ENCODE results near the gene CAMTA1.

CAMTA1 gene

DNA sequence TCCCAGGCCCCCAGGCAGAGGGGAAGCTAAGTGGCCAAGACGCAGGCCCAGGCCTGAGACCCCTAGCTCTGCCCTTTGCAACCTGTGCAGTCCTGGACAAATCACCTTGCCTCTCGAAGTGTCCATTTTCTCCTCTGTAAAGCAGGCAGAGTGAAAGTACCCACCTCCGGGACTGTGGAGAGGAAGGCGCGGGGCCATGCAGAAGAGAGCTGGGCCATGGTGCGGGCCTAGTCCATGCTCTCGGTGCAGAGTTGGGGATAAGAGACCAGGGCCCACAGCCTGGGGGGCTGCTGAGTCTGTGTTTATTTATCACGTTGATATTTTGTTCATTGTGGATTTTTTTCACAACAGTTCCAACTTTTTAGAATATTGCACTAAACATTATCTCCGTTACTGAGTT lies 825.7 kb downstream of the CAMTA1 start:
- DNase-seq (ENCODE audit: low read depth, low spot score), result no peak

DNA sequence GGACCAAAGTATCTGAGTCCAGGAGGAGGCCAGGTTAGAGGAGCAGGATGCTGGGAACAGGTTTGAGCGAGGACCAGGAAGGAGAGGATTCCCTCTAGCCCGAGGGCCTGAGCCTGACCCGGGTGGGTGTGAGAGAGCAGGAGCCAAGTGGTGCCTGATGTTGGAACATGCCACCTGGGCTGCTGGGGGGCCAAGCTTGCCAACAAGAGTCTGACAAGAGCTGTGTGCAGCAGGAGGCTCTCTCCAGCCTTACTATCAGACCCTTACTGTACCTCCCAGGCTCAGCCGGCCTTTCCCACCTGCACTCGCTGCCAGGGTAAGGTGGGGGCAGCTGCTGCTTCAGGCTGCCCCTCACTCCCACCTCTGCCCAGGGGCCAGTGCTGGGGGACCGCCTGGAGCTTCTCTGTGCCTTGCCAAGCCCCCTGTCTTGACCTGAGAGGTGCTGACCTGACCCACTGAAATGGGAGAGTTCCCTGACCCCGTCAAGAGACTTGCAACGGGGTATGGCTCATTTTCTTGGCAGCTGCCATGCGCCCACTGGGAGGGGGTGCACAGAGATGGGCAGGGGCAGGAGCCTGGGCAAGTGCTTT lies 826.3 kb downstream of the CAMTA1 start:
- DNase-seq (ENCODE audit: low read depth, low spot score), result no peak

GRCh38 chr1:7613106-7613850 lies 828.0 kb downstream of the CAMTA1 start:
- DNase-seq (ENCODE audit: low read depth, low spot score), result no peak

DNA sequence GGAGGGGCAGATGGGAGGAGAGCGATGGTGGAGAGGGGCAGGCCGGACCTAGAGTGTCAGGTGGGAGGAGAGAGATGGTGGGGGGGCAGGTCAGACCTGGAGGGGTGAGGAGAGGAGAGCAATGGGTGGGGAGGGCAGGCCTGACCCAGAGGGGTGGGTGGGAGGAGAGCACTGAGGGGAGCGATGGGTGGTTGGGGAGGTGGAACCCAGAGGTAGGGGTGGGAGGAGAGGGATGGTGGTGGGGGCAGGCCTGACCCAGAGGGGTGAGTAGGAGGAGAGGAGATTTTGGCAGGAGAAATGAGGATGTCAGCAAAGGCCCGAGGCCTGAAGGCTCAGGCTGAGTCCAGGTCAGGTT lies 828.6 kb downstream of the CAMTA1 start:
- no peak for DNase-seq (ENCODE audit: low read depth, low spot score)

DNA sequence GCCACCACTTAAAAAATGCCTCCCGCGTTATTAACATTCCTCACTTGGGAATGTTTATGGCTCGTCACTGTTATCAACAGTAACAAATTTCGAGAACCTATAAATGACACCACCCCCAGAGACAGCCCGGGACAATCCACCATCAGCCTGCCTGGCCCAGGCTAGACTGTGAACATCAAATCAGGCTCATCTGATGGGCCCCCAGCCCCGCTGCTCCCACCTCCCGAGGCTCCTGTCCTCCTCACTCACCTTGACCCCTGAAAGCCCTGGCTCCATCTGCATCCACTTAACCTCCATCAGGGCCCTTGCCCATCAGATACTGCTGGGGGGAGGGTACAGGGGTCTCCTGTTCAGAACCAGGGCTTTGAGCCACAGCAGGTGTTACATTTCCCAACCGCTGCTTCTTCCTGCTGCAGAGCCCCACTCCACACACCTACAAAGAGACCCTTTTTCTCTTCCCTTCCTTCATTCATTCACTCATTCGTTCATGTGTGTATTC lies 829.4 kb downstream of the CAMTA1 start:
- no peak for DNase-seq (ENCODE audit: low read depth, low spot score)

- DNase-seq (ENCODE audit: low read depth, low spot score), result no peak
These were observed 829.9 kb downstream of the CAMTA1 start for GRCh38 chr1:7615138-7615537.

GRCh38 chr1:7616076-7616832 lies 831.0 kb downstream of the CAMTA1 start:
- peak; percentile 6 for DNase-seq (ENCODE audit: low read depth, low spot score)

DNA sequence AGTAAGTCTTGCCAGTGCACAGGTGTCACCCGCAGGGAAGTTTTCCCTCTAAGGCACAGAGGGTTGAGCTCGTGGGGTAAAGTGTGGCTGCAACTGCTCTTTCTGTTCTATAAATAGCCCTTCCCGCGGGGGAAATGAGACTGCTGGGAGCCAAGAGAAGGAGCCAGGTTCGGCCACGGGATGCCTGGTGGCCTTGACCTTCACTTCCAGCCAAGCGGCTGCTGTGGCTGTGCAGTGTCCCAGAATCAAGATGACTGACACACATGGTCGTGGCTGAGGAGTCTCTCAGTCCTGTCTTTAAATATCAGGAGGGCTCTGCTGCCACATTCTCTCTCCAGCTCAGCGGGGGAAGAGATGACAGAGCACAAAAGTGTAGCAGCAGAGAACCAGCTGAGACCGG lies 831.7 kb downstream of the CAMTA1 start:
- no peak for DNase-seq (ENCODE audit: low read depth, low spot score)

GRCh38 chr1:7617826-7618225 lies 832.6 kb downstream of the CAMTA1 start:
- DNase-seq (ENCODE audit: low read depth, low spot score), result no peak

DNA sequence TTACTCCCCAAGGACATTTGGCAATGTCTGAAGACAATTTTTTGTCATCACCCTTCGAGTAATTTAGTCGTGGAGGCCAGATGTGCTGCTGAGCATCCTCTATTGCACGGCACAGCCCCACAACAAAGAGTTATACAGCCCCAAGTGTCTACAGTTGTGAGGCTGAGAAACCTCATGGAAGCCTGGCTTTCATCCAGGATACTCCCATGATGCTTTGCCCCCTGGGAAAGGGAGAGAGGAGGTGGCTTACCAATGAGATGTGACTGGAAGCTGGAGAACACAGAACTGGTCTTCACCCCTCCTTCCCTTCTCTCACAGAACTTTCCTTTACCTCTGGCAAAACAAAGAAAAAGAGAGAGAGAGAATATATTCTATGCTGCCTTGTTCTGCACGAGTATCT lies 834.9 kb downstream of the CAMTA1 start:
- DNase-seq (ENCODE audit: low read depth, low spot score), result no peak

- no peak for DNase-seq (ENCODE audit: low read depth, low spot score)
These were observed 836.3 kb downstream of the CAMTA1 start for GRCh38 chr1:7621334-7622219.

- no peak for DNase-seq (ENCODE audit: low read depth, low spot score)
These were observed 838.6 kb downstream of the CAMTA1 start for GRCh38 chr1:7623842-7624241.

DNA sequence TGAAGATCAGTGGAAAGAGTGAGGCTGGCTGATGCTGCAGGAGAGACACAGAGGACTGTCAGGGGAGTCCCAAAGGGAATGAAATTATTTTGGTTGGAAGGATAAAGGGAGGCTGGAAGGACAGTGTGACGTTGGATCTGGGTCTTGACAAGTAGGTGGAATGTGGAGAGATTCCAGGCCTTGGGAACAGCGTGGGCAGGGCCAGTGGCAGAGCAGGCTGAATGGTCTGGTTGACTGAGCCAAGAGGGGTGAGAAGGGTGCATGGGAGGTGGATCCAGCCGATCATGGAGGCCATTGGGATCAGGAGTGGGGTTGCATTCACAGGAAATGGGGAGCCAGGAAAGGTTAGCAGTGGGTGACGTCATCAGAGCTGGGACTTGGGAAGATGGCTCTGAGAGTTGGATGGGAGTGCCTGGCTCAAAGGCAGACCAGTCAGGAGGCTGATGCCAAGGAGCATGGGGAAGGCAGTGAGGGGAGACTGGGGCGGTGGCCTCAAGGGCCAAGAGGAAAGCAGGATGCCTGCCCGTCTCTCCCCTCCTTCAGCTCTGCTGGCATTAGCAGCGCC lies 839.6 kb downstream of the CAMTA1 start:
- no peak for DNase-seq (ENCODE audit: low read depth, low spot score)

DNA sequence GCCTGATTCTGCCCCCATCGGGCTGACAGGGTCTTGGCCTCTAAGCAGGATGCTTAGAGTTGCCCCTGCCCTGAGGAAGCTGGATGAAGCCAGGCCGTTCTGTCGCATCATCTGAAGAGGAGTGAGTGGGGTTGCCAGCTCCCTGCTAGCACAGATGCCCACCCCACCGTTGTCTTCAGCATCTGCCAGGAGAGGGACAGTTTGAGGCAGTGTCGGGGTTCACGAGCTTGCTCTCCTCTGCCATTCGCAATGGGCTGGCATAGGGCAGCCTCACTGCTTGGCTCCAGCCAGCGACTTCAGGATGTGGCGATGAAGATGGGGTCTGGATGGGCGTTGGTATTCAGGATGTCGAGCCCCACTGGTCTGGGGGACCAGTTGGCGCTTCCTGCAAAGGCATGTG lies 840.1 kb downstream of the CAMTA1 start:
- DNase-seq (ENCODE audit: low read depth, low spot score), result no peak

GRCh38 chr1:7628273-7628672 lies 843.0 kb downstream of the CAMTA1 start:
- DNase-seq (ENCODE audit: low read depth, low spot score), result no peak

- no peak for DNase-seq (ENCODE audit: low read depth, low spot score)
These were observed 843.8 kb downstream of the CAMTA1 start for GRCh38 chr1:7629011-7629410.

GRCh38 chr1:7629465-7630195 lies 844.4 kb downstream of the CAMTA1 start:
- DNase-seq (ENCODE audit: low read depth, low spot score), result no peak

DNA sequence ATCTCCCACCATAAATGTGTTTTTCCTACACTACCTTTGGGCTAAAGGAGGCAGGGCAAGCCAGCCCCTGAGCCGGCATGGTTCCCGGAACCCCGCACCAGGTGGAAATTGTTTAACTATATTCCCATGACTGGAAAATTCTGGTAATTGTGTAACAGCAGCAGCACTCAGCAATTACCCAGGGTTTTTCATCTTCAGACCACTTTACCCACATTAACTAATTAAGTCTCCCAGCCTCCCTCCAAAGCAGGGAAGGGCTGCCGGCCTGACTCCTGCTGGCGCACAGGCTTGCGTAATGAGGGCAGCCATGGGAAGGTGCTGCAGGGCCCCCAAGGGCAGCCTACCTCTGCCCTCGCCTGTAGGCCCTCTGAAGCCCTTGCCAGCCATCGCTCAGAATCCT lies 845.1 kb downstream of the CAMTA1 start:
- DNase-seq (ENCODE audit: low read depth, low spot score), result no peak

- DNase-seq (ENCODE audit: low read depth, low spot score), result no peak
These were observed 846.9 kb downstream of the CAMTA1 start for GRCh38 chr1:7632176-7632575.

DNA sequence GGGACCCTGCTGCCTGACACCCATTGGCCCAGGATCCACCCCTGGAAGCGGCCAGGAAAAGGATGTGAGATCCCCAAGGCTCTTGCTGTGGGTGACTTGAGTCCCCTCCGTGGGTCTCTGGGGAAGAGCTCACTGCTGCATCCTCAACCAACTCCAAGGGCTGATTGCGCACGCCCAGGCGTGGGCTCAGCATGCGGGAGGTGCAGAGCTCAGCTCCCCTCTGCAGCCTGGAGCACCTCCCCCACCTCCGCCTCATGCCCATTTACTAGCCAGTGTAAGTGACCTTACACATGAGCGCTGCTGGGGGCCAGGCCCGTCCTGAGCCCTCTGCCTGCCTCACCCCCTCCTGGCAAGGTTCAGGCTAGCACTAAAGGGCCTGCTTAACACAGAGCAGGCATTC lies 847.4 kb downstream of the CAMTA1 start:
- DNase-seq (ENCODE audit: low read depth, low spot score), result no peak

All from smooth muscle cell of the brain vasculature (primary cell).